Activated CD4-positive, alpha-beta T cell treated with anti-CD3 and anti-CD28 coated beads, Interleukin-2, Interleukin-4, amounts not matched to agents 100 ng/mL and 50 ng/mL, durations not matched to agents 16 hours and 8 hours (primary cell): ENCODE data around the gene PITRM1.

Experiments
- DNase-seq: peaks from one replicate; pipeline ENCODE4 v3.0.0-alpha.2; 2020; ENCODE audit warnings: low spot score

Gene PITRM1

DNA sequence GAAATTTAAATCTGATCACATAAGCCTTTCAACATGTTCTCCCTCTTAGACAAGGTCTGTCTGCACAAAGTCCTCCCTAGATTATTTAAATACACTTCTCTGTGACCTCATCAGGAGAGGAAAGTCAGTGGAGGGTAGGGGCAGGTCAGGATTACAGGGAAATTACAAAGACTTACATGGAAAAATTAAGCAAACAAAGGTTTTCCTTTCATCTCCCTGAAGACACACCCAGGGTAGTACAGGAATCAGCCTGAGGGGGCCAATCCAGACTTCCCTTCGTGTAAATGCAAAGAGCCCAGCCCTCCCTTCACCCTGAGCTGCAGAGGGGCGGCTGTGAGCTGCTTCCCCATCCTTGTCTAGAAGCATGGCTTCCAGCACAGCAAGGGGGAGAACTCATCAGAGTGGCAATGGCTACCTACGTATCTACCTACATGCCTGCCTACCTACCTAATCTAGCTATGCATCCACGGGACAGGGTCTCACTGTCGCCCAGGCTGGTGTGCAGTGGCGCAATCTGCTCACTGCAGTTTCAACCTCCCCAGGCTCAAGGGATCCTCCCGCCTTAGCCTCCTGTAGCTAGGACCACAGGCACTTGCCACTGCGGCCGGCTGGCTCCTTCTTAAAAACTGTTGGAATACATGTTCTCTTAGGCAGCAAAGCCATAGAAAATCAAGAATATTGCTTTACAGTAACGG lies 33.2 kb downstream of the PITRM1 start:
- no peak for DNase-seq

DNA sequence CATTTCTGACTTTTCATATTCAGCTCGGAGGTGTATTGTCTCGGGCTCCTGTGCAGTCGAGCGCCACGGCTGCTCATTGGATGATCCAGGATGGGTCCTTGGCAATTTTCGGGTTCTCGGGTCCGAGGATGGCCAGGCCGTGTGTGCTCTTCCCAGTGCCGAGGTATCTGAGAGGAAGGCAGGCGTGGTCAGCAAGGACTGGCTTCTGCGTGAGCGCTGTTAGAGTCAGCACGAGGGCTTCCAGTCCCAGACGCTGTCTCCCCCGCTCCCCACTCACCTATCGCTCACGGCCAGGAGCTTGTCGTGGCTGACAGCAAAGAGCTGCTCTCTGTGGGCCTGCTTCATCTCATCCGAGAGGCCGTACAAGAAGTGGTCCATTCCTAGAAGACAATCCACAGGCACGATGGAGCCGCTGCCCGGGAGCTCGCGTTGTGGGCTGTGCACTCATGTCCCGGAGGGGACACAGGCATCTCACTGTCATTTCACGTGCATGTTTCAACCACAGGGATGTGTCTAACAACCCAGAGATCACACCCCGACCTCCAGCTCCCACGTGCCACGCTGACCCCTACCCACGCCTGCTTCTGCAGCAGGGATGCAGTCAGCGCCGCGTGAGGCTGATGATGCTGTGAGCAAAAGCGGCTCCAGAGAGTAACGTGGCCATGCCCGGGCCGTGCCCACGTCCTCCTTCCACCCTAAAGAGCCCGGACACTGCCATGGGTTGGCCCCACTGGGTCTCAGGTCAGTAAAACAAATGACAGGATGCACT lies 34.4 kb downstream of the PITRM1 start:
- DNase-seq = no peak

- no peak for DNase-seq
Measured at GRCh38 chr10:3136763-3137611, 35.6 kb downstream of the PITRM1 start.

DNA sequence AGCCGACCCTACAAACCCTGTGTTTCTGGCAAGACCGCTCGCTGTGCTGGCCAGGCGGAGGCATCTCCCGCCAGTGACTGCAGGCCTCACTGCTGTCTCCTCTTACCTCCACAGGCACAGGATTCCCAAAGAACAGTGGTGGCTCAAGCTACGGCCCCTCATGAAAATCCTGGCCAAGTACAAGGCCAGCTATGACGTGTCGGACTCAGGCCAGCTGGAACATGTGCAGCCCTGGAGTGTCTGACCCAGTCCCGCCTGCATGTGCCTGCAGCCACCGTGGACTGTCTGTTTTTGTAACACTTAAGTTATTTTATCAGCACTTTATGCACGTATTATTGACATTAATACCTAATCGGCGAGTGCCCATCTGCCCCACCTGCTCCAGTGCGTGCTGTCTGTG lies 36.2 kb downstream of the PITRM1 start:
- DNase-seq = no peak

DNA sequence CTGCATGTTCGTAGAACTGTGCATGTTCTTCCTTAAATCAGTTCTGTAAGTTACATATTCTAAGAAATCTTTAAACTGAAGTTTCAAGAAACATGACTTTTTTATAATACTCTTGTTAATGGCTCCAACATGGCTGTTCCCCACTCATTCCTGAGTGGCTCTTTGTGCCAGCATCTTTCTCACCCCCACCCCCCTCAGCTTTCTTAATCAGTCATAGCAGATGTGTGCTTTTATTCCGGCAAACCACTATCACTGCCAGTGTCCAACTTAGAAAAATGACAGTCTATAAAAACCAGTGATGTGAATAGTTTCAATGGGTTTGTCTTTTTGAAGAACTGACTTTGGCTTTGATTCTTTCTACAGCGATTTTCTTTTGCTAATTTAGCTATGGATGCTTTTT lies 37.6 kb downstream of the PITRM1 start:
- no peak for DNase-seq

- no peak for DNase-seq
Measured at GRCh38 chr10:3133948-3134347, 38.6 kb downstream of the PITRM1 start.

GRCh38 chr10:3132036-3133025 lies 40.3 kb downstream of the PITRM1 start:
- DNase-seq = no peak

DNA sequence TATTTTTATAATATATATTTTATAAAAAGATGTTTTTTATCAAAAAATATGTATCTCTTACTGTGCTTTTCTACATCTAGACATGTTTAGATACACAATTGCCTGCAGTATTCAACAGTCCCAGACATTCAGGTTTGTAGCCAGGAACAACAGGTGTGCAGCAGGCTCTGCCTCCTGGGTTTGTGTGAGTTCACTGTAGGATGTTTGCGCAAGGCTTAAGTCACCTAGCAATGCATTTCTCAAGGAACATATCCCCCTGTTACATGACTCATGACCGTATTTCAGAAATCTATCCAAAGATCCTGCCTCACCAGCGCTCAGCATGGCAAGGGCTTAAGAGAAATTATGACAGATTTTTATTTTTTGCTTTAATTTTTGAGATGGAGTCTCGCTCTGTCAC lies 41.5 kb downstream of the PITRM1 start:
- DNase-seq = no peak

DNA sequence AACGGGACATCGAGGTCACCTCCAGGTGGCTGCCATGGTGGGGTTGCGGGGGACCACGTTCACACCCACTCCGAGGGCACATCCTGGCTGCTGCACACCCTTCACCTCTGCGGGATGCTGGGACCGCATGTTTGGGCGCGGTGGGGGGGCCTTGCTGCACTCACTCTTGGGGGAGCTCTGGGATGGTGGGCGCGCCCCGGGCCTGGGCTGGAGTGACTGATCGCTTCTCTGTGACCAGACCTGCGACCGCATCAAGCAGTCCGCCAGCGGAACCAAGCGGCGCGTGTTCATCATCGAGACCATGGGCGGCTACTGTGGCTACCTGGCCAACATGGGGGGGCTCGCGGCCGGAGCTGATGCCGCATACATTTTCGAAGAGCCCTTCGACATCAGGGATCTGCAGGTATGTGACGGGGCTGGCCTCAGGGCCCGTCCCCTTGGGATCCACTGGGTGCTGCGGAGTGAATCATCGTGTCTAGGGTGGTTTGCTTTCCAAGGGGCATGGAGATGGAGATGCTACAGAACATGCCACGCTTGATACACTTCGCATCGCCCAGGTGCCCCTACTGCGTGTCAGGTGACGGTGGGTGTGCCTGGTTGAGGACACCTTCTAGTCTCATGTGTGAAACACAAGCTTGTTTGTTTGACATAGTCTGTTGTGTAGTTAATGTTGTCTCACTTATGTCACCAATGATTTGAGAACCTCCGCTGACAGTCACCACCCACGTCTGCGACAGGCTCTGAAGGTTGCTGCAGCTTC lies 42.8 kb downstream of the PITRM1 start:
- DNase-seq = no peak

DNA sequence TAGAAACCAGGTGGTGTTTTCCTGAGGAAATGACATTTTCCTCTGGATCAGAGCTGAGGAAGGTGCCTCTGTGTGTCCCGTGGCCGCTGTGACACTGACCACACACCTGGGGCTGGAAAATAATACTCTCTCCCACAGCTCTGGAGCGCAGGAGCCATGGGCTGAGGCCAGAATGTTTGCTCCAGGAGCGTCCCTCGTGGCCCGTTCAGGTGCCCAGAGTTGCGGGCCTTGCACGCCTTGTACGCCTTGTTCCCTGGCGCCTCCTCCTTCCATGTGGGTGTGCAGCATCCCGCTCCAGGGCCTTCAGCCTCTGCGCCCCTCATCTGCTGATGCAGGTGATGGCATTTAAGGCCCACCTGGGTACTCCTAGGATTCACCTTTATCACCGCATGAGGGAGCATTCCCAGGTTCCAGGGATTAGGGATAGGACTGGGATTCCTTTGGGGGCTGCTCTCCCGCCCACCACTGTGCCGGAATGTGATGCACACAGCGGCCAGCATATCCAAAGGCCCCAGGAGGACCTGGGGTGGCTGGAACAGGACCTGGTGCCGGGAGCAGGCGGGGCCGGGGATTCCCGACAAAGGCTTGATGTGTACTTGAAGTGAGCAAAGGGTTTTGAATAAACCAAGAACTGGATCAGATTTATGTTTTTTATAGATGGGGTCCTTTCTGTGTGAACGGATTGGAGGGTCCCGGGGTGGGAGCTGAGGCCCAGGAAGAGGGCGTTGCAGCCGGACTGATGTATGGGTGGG lies 44.0 kb downstream of the PITRM1 start:
- no peak for DNase-seq

DNA sequence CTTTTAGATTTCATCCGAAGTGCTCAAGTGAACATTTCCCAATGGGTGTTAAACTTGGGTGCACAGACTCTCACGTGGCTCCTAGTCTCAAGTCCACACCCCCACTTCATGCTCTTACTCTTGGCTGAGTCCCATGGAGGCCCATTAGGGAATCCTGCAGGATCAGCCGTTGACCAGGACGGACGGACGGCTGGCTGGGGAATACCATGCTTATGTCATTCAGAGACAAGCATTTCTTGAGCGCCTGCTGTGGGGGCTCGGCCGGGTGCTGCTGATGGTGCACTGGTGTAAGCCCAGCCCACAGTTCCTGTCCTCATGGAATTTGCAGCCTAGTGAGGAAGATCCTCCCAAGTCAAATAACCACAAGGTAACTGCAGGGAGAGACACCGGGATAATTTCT lies 44.7 kb downstream of the PITRM1 start:
- DNase-seq = no peak

- no peak for DNase-seq
Measured at GRCh38 chr10:3126741-3127346, 45.7 kb downstream of the PITRM1 start.

- DNase-seq = no peak
Measured at GRCh38 chr10:3126249-3126648, 46.3 kb downstream of the PITRM1 start.

DNA sequence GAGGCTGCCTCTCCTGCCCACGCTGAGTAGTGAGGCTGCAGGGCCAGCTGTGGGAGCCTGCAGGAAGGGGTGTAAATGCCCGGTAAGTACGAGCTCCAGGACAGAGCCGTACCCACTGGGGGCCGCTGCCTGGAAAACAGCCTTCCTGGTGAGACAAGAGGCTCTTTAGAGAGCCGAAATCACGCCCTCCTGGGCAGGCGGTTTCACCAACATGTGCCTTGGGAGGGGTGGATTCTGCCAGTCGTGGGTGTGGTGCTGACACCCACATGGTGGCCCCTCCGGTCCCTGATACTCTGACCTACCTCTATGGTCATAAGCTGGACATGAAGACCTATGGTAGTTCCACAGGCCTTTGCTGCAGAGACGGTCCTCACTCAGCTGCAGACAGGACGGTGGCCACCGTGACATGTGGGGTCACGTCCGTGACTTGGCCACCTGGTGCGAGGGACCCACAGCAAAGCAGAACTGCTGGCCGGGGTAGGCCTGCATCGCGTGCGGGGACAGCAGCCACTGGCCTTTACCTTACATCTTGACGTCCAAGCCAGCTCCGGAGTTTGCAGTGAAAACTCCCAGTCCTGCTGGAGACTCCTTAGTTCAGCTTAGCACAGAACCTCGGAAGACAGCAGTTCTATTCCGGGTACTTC lies 46.9 kb downstream of the PITRM1 start:
- no peak for DNase-seq

DNA sequence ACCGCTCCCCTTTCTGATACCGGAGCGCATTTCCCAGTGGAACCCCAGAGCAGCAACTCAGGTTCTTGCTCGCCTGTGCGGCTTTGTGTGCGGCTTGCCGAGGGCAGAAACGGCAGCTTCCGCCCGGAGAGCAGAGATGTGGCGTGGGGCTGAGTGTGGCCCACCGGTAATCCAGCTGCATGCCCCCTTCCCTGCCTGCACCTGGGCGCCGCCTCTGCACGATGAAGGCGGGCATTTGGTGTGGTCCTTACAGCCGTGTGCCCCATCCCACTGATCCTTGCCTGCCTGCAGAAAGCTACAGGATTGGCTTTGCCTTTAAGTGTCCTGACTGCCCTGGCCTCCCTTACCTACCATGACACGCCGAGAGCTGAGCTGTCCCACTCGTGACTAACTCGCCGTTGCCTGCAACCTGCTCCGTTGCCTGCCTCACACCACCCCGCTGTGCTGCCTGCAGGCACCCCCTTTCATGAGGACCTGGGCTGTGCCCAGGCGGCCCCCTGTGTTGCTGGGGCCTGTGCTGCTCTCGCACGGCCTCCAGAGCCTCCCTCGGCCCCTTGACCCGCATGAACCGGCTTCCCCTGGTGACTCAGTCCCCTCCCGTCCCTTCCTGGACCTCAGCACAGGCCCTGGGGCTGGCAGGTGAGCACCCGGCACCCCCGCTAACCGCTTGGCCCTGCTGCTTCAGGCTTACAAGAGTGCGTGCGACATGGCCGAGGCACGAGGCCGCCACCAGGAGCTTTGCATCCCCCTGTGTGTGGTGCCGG lies 48.0 kb downstream of the PITRM1 start:
- no peak for DNase-seq

- DNase-seq = no peak
Measured at GRCh38 chr10:3123571-3124411, 48.8 kb downstream of the PITRM1 start.

DNA sequence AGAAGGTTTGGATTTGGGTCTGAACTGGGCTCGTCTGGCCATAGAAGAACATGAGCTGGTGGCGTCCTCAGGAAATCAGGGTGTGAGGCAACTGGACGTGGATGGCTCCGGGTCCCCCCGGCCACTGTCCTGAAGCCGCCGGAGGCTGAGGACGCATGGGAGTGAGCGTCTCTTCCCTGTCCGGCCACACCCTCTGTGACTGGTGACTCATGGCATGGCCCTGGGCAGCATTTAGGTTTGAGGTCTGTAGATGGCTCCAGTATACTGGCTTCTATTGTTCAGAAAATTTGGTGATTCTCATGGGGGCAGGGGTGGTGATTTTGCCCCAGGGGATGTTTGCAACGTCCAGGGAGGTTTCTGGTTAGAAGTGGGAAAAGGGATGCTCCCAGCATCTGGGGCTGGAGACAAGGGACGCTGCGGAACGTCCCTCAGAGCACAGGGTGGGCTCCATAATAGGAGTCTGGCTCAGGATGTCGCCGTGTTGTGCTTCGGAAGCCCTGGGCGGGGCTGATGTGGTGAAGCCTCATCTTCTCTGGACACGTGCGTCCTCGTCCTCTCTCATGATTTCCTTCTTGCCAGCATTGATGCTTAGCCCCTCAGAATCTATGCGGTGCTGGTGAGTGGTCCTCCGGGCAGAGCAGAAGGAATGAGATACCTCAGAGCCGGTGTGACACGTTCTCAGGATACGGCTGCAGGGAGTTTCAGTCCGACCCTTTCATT lies 49.9 kb downstream of the PITRM1 start:
- DNase-seq = no peak
